HG03045 (cell line): ENCODE results near the gene LMTK2.

Experiments
- ATAC-seq: cut with Tn5 transposase; IDR thresholded peaks from one replicate; pipeline ENCODE4 v1.9.1; 2021; ENCODE audit warnings: mild to moderate bottlenecking, moderate library complexity; ENCODE audit not compliant: unreplicated experiment

LMTK2 gene

GRCh38 chr7:98232263-98232585 lies 125.6 kb downstream of the LMTK2 start:
- no peak for ATAC-seq

GRCh38 chr7:98232799-98233198 lies 126.1 kb downstream of the LMTK2 start:
- ATAC-seq, result no peak

GRCh38 chr7:98233219-98234070 lies 126.8 kb downstream of the LMTK2 start:
- no peak for ATAC-seq

- no peak for ATAC-seq
These were observed 127.9 kb downstream of the LMTK2 start for GRCh38 chr7:98234429-98235147.

GRCh38 chr7:98235901-98236300 lies 129.2 kb downstream of the LMTK2 start:
- no peak for ATAC-seq

GRCh38 chr7:98236355-98237185 lies 129.9 kb downstream of the LMTK2 start:
- no peak for ATAC-seq

GRCh38 chr7:98238076-98238475 lies 131.4 kb downstream of the LMTK2 start:
- ATAC-seq, result no peak

- no peak for ATAC-seq
These were observed 132.3 kb downstream of the LMTK2 start for GRCh38 chr7:98238976-98239375.

GRCh38 chr7:98240961-98241673 lies 134.5 kb downstream of the LMTK2 start:
- no peak for ATAC-seq

GRCh38 chr7:98241674-98242241 lies 135.1 kb downstream of the LMTK2 start:
- ATAC-seq, result no peak

- no peak for ATAC-seq
These were observed 135.7 kb downstream of the LMTK2 start for GRCh38 chr7:98242342-98242741.

- no peak for ATAC-seq
These were observed 136.3 kb downstream of the LMTK2 start for GRCh38 chr7:98242934-98243333.

GRCh38 chr7:98244871-98245270 lies 138.2 kb downstream of the LMTK2 start:
- no peak for ATAC-seq

- no peak for ATAC-seq
These were observed 141.5 kb downstream of the LMTK2 start for GRCh38 chr7:98248156-98248555.

- ATAC-seq, result no peak
These were observed 142.4 kb downstream of the LMTK2 start for GRCh38 chr7:98249106-98249505.

- no peak for ATAC-seq
These were observed 144.1 kb downstream of the LMTK2 start for GRCh38 chr7:98250789-98251188.

- ATAC-seq, result peak; percentile 16
These were observed 144.6 kb downstream of the LMTK2 start for GRCh38 chr7:98251231-98251600.

- ATAC-seq, result peak; percentile 99
These were observed 145.2 kb downstream of the LMTK2 start, which contains the start of gene TECPR1 for GRCh38 chr7:98251601-98252424. TECPR1 (minus strand) TSS chr7:98252232; CDS start chr7:98246146, 6,086 bp downstream.

GRCh38 chr7:98252425-98253054 lies 145.9 kb downstream of the LMTK2 start:
- ATAC-seq, result no peak
